Endothelial cell of umbilical vein (primary cell): ENCODE results near the gene CHMP2B. TPM values are rescaled to one million over a fixed set of nuclear protein-coding genes. Genes with fewer than 3 reads are reported as not detected.

Experiments
- BruUV-seq: library from RNA; stranded (reverse); fragments of 400-500 nt; replicated peaks from 2 replicates; lab custom pipeline; 2021; lab: Mats Ljungman, UMichigan
- CTCF ChIA-PET: fragments of 300-600, 350-600 bp; sonication (Branson Sonifier 250); formaldehyde crosslinking; loops from one replicate; lab custom pipeline; 2021; ENCODE audit warnings: antibody characterized with exemption, inconsistent platforms; lab: Charles Lee
- POLR2A ChIA-PET: fragments of 300-600, 350-600 bp; sonication (Branson Sonifier 250); formaldehyde crosslinking; loops from one replicate; lab custom pipeline; 2021; ENCODE audit warnings: antibody characterized with exemption, inconsistent platforms; lab: Charles Lee
- DNase-seq: peaks from one replicate; pipeline ENCODE4 v3.0.0-alpha.2; 2011; ENCODE audit warnings: low read depth, low spot score
- FAIRE-seq: peaks from 2 replicates; lab custom pipeline; 2011; peaks lifted over from hg19 to GRCh38; lab: Jason Lieb, UNC
- H2AFZ ChIP-seq: 2 replicates; pipeline ENCODE4 v1.6.0; 2012; ENCODE audit warnings: low read depth, low read length, control low read depth, inconsistent platforms
- H3K27ac ChIP-seq: 2 replicates; pipeline ENCODE4 v1.5.1; 2011; ENCODE audit warnings: low read depth, mild to moderate bottlenecking, control low read depth, low read length, moderate library complexity; ENCODE audit not compliant: insufficient read depth
- H3K27me3 ChIP-seq, 2 experiments: 2 replicates each; pipeline versions ENCODE4 v1.6.0 to v1.6.1; 2011; ENCODE audit warnings: low read length in 2 of 2, mixed read lengths in 1 of 2; ENCODE audit not compliant: control insufficient read depth in 2 of 2, insufficient read depth in 2 of 2
- H3K36me3 ChIP-seq, 2 experiments: 2 replicates in 1 of 2; 3 replicates in 1 of 2; pipeline ENCODE4 v1.5.1; 2011; ENCODE audit warnings: low read length in 2 of 2, mild to moderate bottlenecking in 1 of 2, moderate library complexity in 1 of 2; ENCODE audit not compliant: control insufficient read depth in 2 of 2, insufficient read depth in 2 of 2; ENCODE audit errors: extremely low read depth in 1 of 2
- H3K4me1 ChIP-seq: 3 replicates; pipeline ENCODE4 v1.5.1; 2011; ENCODE audit warnings: mild to moderate bottlenecking, low read length; ENCODE audit not compliant: control insufficient read depth, insufficient read depth; ENCODE audit errors: extremely low read depth
- H3K4me2 ChIP-seq: 2 replicates; pipeline ENCODE4 v1.6.1; 2011; ENCODE audit warnings: low read length, control low read depth, mixed read lengths; ENCODE audit not compliant: insufficient read depth
- H3K4me3 ChIP-seq, 3 experiments: fragments of 200-600 bp in 1 of 3; sonication (generic), shearing (Covaris generic) in 1 of 3; replicated peaks in 1 of 3; 2 replicates each; pipeline ENCODE4 v1.5.1; 2011 to 2016; ENCODE audit warnings: control low read depth in 3 of 3, low read length in 3 of 3, mild to moderate bottlenecking in 2 of 3, inconsistent platforms in 1 of 3, low read depth in 1 of 3, moderate library complexity in 1 of 3; ENCODE audit not compliant: insufficient read depth in 1 of 3
- H3K79me2 ChIP-seq: 2 replicates; pipeline ENCODE4 v1.6.0; 2012; ENCODE audit warnings: low read length, inconsistent platforms; ENCODE audit not compliant: control insufficient read depth, insufficient read depth
- H3K9ac ChIP-seq: replicated peaks from 2 replicates; pipeline ENCODE3; 2011; ENCODE audit warnings: low read length, control low read depth; ENCODE audit not compliant: insufficient read depth; ENCODE audit errors: extremely low read depth
- H3K9me1 ChIP-seq: replicated peaks from 3 replicates; pipeline ENCODE4 v1.6.0; 2011; ENCODE audit warnings: mild to moderate bottlenecking, low read length; ENCODE audit not compliant: control insufficient read depth, insufficient read depth; ENCODE audit errors: extremely low read depth
- H3K9me3 ChIP-seq: replicated peaks from 2 replicates; pipeline ENCODE4 v1.5.1; 2012; ENCODE audit warnings: low read length, inconsistent platforms; ENCODE audit not compliant: control insufficient read depth, insufficient read depth
- H4K20me1 ChIP-seq: replicated peaks from 2 replicates; pipeline ENCODE3; 2011; ENCODE audit warnings: mild to moderate bottlenecking, low read length; ENCODE audit not compliant: control insufficient read depth, insufficient read depth; ENCODE audit errors: extremely low read depth
- CTCF ChIP-seq, 2 donors: IDR thresholded peaks; 1 replicate in 1 of 2; 2 replicates in 1 of 2; pipeline ENCODE4 v1.5.1; 2011; ENCODE audit warnings: low read length in 2 of 2, mild to moderate bottlenecking in 2 of 2, moderate library complexity in 2 of 2, control low read depth in 1 of 2, inconsistent platforms in 1 of 2, low read depth in 1 of 2; ENCODE audit not compliant: insufficient read depth in 1 of 2; ENCODE audit errors: extremely low read depth in 1 of 2
- EZH2 ChIP-seq: IDR thresholded peaks from 2 replicates; pipeline ENCODE4 v1.6.1; 2012; ENCODE audit warnings: borderline replicate concordance, low read depth, mild to moderate bottlenecking, moderate library complexity, low read length, inconsistent platforms; ENCODE audit not compliant: severe bottlenecking
- FOS ChIP-seq: IDR thresholded peaks from 2 replicates; pipeline ENCODE4 v1.6.1; 2011; ENCODE audit warnings: mild to moderate bottlenecking, low read length, moderate library complexity, borderline replicate concordance; ENCODE audit not compliant: insufficient read depth
- GATA2 ChIP-seq: IDR thresholded peaks from 2 replicates; pipeline ENCODE4 v1.7.0; 2011; ENCODE audit warnings: low read depth, mild to moderate bottlenecking, moderate library complexity, mixed read lengths, low read length; ENCODE audit not compliant: insufficient read length, insufficient read depth
- JUN ChIP-seq: IDR thresholded peaks from 2 replicates; pipeline ENCODE4 v1.6.1; 2011; ENCODE audit warnings: borderline replicate concordance, low read depth; ENCODE audit not compliant: insufficient read length, insufficient read depth
- MAX ChIP-seq: IDR thresholded peaks from 2 replicates; pipeline ENCODE4 v1.6.1; 2011; ENCODE audit not compliant: insufficient read depth, insufficient read length
- MYC ChIP-seq: IDR thresholded peaks from one replicate; pipeline ENCODE4 v1.6.1; 2011; ENCODE audit warnings: mild to moderate bottlenecking, low read depth, low read length
- POLR2A ChIP-seq: IDR thresholded peaks from 2 replicates; pipeline ENCODE4 v1.6.1; 2012; ENCODE audit warnings: low read depth, mild to moderate bottlenecking, control low read depth, low read length
- POLR2AphosphoS5 ChIP-seq: IDR thresholded peaks from 2 replicates; pipeline ENCODE4 v1.6.1; 2012; ENCODE audit warnings: low read depth, mild to moderate bottlenecking, control low read depth, low read length, moderate library complexity; ENCODE audit not compliant: insufficient read depth
- dilution Hi-C: fragments of 300-500 bp; cut with MboI; formaldehyde crosslinking; loops from one replicate; pipeline ENCODE4 v1.15.0; 2019; ENCODE audit warnings: low sequenced_read_pairs; ENCODE audit not compliant: extremely low pct_ligation_motif_present
- intact Hi-C: fragments of 100-400 bp; cut with micrococcal nuclease; formaldehyde crosslinking; loops from one replicate; pipeline ENCODE4 v1.10.0; 2022
- polyA plus RNA-seq, 4 experiments: library from polyadenylated mRNA; depleted of rRNA in 3 of 4; stranded (reverse) in 3 of 4; unstranded in 1 of 4; fragments of >200 nt; gene quantifications; 2 replicates each; pipeline versions ENCODE4 v1.2.1 to v1.2.3, GENCODE V29; 2011 to 2012; ENCODE audit warnings: missing spikeins in 1 of 4
- total RNA-seq: library from RNA; stranded (reverse); gene quantifications from 2 replicates; pipeline ENCODE4 v1.2.3, GENCODE V29; 2021

CHMP2B gene
- total and polyA plus RNA-seq, 2 donors (not counting 3 experiments of a cell fraction or from before 2014, with no cell fraction given) = 6.8 to 22.0 TPM

- no peak overlapping the region for H3K4me2 ChIP-seq
- H3K79me2 ChIP-seq = no peaks in the 10 kb centered on the region
- dilution Hi-C loops (no loop called here), intact Hi-C loops (no loop called here)
- no peaks in the 10 kb centered on the region for H4K20me1 ChIP-seq
- no peak overlapping the region for H2AFZ ChIP-seq
- no peak overlapping the region for H3K4me3 ChIP-seq
- no peak for TF ChIP-seq CTCF (IDR thresholded peaks at IDR 0.05; ENCODE audit: extremely low read depth in 1 of 2, insufficient read depth in 1 of 2, low read depth in 1 of 2, low read length in 2 of 2)
- no peak for TF ChIP-seq POLR2A
- TF ChIP-seq MAX = no peak
- TF ChIP-seq FOS = no peak
- no peak for TF ChIP-seq JUN
- no peak for TF ChIP-seq GATA2
- TF ChIP-seq MYC = no peak
- TF ChIP-seq EZH2 = no peak
- no peak for TF ChIP-seq POLR2AphosphoS5
- FAIRE-seq (no peak), DNase-seq (no peak)
- H3K9ac ChIP-seq = no peak overlapping the region
- no peaks in the 10 kb centered on the region for H3K4me1 ChIP-seq
- CTCF ChIA-PET = interaction anchor here (1.3 kb wide), 1 partner anchor 803 kb away, joined by 3 read pairs; no protein-coding TSS in a partner anchor
- H3K9me1 ChIP-seq = no peaks in the 10 kb centered on the region
- H3K9me3 ChIP-seq = no peaks in the 10 kb centered on the region
- H3K27me3 ChIP-seq = peaks cover 0 to 4% of the 10 kb centered on the region in 2 experiments
- no peaks in the 10 kb centered on the region for H3K36me3 ChIP-seq
- BruUV-seq = no TSS peak
- POLR2A ChIA-PET = no interaction called here
- H3K27ac ChIP-seq = no peak overlapping the region
Observed at GRCh38 chr3:87201727-87202126, 25.4 kb upstream of the CHMP2B start.
